Prostate gland (tissue), 2 donors: ENCODE data around the gene WDR26. TPM values are rescaled to one million over a fixed set of nuclear protein-coding genes. Genes with fewer than 3 reads are reported as not detected.

Source experiments
- DNase-seq: peaks from one replicate; pipeline ENCODE4 v3.0.0-alpha.2; 2019; ENCODE audit warnings: low spot score
- H3K27ac ChIP-seq, 2 donors: fragments of 200-600 bp; sonication (generic); 2 replicates each; pipeline ENCODE4 v1.5.1; 2017 to 2019
- H3K27me3 ChIP-seq: fragments of 200-600 bp; sonication (generic); replicated peaks from 2 replicates; pipeline ENCODE4 v1.5.1; 2019; ENCODE audit not compliant: insufficient read depth
- H3K36me3 ChIP-seq, 2 donors: fragments of 200-600 bp; sonication (generic); 1 replicate in 1 of 2; 2 replicates in 1 of 2; pipeline versions ENCODE4 v1.5.1 to v1.8.1; 2017 to 2019
- H3K4me1 ChIP-seq: fragments of 200-600 bp; sonication (generic); replicated peaks from 2 replicates; pipeline ENCODE4 v1.5.1; 2019
- H3K4me3 ChIP-seq, 2 donors: fragments of 200-600 bp; sonication (generic); 2 replicates each; pipeline ENCODE4 v1.5.1; 2017 to 2019
- H3K9me3 ChIP-seq: fragments of 200-600 bp; sonication (generic); 2 replicates; pipeline ENCODE4 v1.5.1; 2017
- CTCF ChIP-seq, 4 experiments: fragments of 200-600 bp in 2 of 4; fragments of 450-650 bp in 2 of 4; sonication (generic) in 2 of 4; IDR thresholded peaks; 1 replicate in 3 of 4; 2 replicates in 1 of 4; pipeline ENCODE4 v1.5.1; 2016 to 2019; ENCODE audit warnings: antibody characterized with exemption in 4 of 4, mild to moderate bottlenecking in 2 of 4, moderate library complexity in 2 of 4
- POLR2A ChIP-seq: fragments of 450-650 bp; IDR thresholded peaks from one replicate; pipeline ENCODE4 v1.6.1; 2016; ENCODE audit warnings: antibody characterized with exemption, mild to moderate bottlenecking
- POLR2AphosphoS5 ChIP-seq: sonication (generic); formaldehyde crosslinking; IDR thresholded peaks from one replicate; pipeline ENCODE4 v1.6.1; 2017; ENCODE audit warnings: antibody characterized with exemption
- WGBS: methylation state at CpG from one replicate; pipeline ENCODE4 v1.1.5; 2018; 5-methylcytosine and 5-hydroxymethylcytosine counted together
- intact Hi-C: fragments of 100-400 bp; cut with DNase I; formaldehyde crosslinking; loops from one replicate; pipeline ENCODE4 v1.14.2; 2022
- total RNA-seq, 2 donors: library from RNA; depleted of rRNA; stranded (reverse); fragments of >200 nt; gene quantifications; one replicate each; pipeline ENCODE4 v1.1.0, GENCODE V29; 2016

Gene WDR26
- total RNA-seq, 2 donors from 2014 or later = 50.7 to 72.9 TPM

GRCh38 chr1:224378855-224379631, 55.6 kb downstream of the WDR26 start:
- Histone ChIP-seq H3K27me3 (no peaks in the 10 kb centered on the region), H3K4me1 (no peaks in the 10 kb centered on the region), H3K27ac (no peak overlapping the region), H3K36me3 (peaks cover 0 to 2% of the 10 kb centered on the region in 2 donors), H3K9me3 (no peaks in the 10 kb centered on the region), H3K4me3 (no peak overlapping the region)
- no peak for DNase-seq
- intact Hi-C loops = no loop called here
- 88% methylated on average over 7 of the region's 7 CpGs for WGBS
- TF ChIP-seq POLR2A = no peak

- 89% methylated on average over 2 of the region's 2 CpGs for WGBS
- no peak for TF ChIP-seq POLR2A
- TF ChIP-seq CTCF (IDR thresholded peaks at IDR 0.05) = no peak
- no peak for TF ChIP-seq POLR2AphosphoS5
- Histone ChIP-seq H3K36me3 (peaks cover 0 to 2% of the 10 kb centered on the region in 2 donors), H3K27ac (no peak overlapping the region), H3K9me3 (no peaks in the 10 kb centered on the region), H3K27me3 (no peaks in the 10 kb centered on the region), H3K4me3 (no peak overlapping the region), H3K4me1 (no peaks in the 10 kb centered on the region)
- intact Hi-C loops = no loop called here
- no peak for DNase-seq
These were observed 57.0 kb downstream of the WDR26 start for GRCh38 chr1:224377676-224378006.

- WGBS = 60% methylated on average over 3 of the region's 3 CpGs
- no peak for DNase-seq
- no peaks in the 10 kb centered on the region for H3K9me3 ChIP-seq
- intact Hi-C loops = no loop called here
- H3K4me3 ChIP-seq = no peak overlapping the region
- peaks cover 2 to 8% of the 10 kb centered on the region in 2 donors for H3K36me3 ChIP-seq
- no peaks in the 10 kb centered on the region for H3K4me1 ChIP-seq
- no peak for TF ChIP-seq POLR2A
- TF ChIP-seq CTCF (IDR thresholded peaks at IDR 0.05) = no peak
- no peak for TF ChIP-seq POLR2AphosphoS5
- H3K27me3 ChIP-seq = no peaks in the 10 kb centered on the region
- no peak overlapping the region for H3K27ac ChIP-seq
These were observed 59.5 kb downstream of the WDR26 start for GRCh38 chr1:224375059-224375458.

GRCh38 chr1:224373008-224373590, 61.5 kb downstream of the WDR26 start:
- no peaks in the 10 kb centered on the region for H3K9me3 ChIP-seq
- intact Hi-C loops = no loop called here
- TF ChIP-seq POLR2A = no peak
- no peak for TF ChIP-seq POLR2AphosphoS5
- no peak for TF ChIP-seq CTCF (IDR thresholded peaks at IDR 0.05)
- DNase-seq = no peak
- H3K27ac ChIP-seq = no peak overlapping the region
- H3K4me1 ChIP-seq = no peaks in the 10 kb centered on the region
- H3K27me3 ChIP-seq = no peaks in the 10 kb centered on the region
- 92% methylated on average over 5 of the region's 5 CpGs for WGBS
- peaks cover 2 to 8% of the 10 kb centered on the region in 2 donors for H3K36me3 ChIP-seq
- H3K4me3 ChIP-seq = no peak overlapping the region

- intact Hi-C loops = no loop called here
- no peak for DNase-seq
- no peaks in the 10 kb centered on the region for H3K27me3 ChIP-seq
- TF ChIP-seq CTCF (IDR thresholded peaks at IDR 0.05) (no peak), POLR2AphosphoS5 (no peak), POLR2A (no peak)
- H3K27ac ChIP-seq = no peak overlapping the region
- no peaks in the 10 kb centered on the region for H3K9me3 ChIP-seq
- 79% methylated on average over 5 of the region's 5 CpGs for WGBS
- H3K36me3 ChIP-seq = peaks cover 0 to 8% of the 10 kb centered on the region in 2 donors
- no peaks in the 10 kb centered on the region for H3K4me1 ChIP-seq
- no peak overlapping the region for H3K4me3 ChIP-seq
These were observed 66.2 kb downstream of the WDR26 start for GRCh38 chr1:224368409-224368808.
